H9 (cell line): ENCODE data around the gene SOX11. TPM values are rescaled to one million over a fixed set of nuclear protein-coding genes. Genes with fewer than 3 reads are reported as not detected.

Experiments
- DNase-seq: peaks from one replicate; pipeline ENCODE4 v3.0.0-alpha.2; 2017
- H2AFZ ChIP-seq: one replicate; pipeline ENCODE4 v1.6.1; 2013; ENCODE audit warnings: mild to moderate bottlenecking, low read length, control low read depth, moderate library complexity
- H2AK5ac ChIP-seq: 2 replicates; pipeline ENCODE4 v1.6.1; 2013; ENCODE audit warnings: low read length, control low read depth, mixed read lengths; ENCODE audit not compliant: insufficient read length
- H2BK120ac ChIP-seq: one replicate; pipeline ENCODE4 v1.6.1; 2013; ENCODE audit warnings: low read depth, mild to moderate bottlenecking, low read length, control low read depth, inconsistent platforms; ENCODE audit not compliant: poor library complexity, severe bottlenecking
- H2BK12ac ChIP-seq: 2 replicates; pipeline ENCODE4 v1.6.1; 2013; ENCODE audit warnings: low read length, control low read depth, mixed read lengths, low read depth; ENCODE audit not compliant: insufficient read length
- H2BK15ac ChIP-seq: 2 replicates; pipeline ENCODE4 v1.6.1; 2013; ENCODE audit warnings: low read depth, low read length, control low read depth
- H2BK20ac ChIP-seq: one replicate; pipeline ENCODE4 v1.6.1; 2013; ENCODE audit warnings: low read depth, mild to moderate bottlenecking, low read length, control low read depth, inconsistent platforms; ENCODE audit not compliant: poor library complexity, severe bottlenecking
- H2BK5ac ChIP-seq: 2 replicates; pipeline ENCODE4 v1.6.1; 2013; ENCODE audit warnings: low read length, control low read depth, mixed read lengths; ENCODE audit not compliant: insufficient read length
- H3K14ac ChIP-seq: 2 replicates; pipeline ENCODE4 v1.6.1; 2013; ENCODE audit warnings: low read length, control low read depth; ENCODE audit not compliant: insufficient read depth
- H3K18ac ChIP-seq: 2 replicates; pipeline ENCODE4 v1.6.1; 2013; ENCODE audit warnings: low read depth, mild to moderate bottlenecking, mixed read lengths, low read length, control low read depth; ENCODE audit not compliant: insufficient read length
- H3K23ac ChIP-seq: 2 replicates; pipeline ENCODE4 v1.6.1; 2013; ENCODE audit warnings: low read length, control low read depth, mixed read lengths, low read depth; ENCODE audit not compliant: insufficient read length
- H3K23me2 ChIP-seq: 2 replicates; pipeline ENCODE4 v1.6.1; 2013; ENCODE audit warnings: low read depth, mild to moderate bottlenecking, mixed read lengths, low read length, control low read depth; ENCODE audit not compliant: insufficient read length, poor library complexity, severe bottlenecking
- H3K27ac ChIP-seq: 2 replicates; pipeline ENCODE4 v1.5.1; 2013; ENCODE audit warnings: low read length, control low read depth, mixed read lengths, low read depth; ENCODE audit not compliant: insufficient read length
- H3K27me3 ChIP-seq: 2 replicates; pipeline ENCODE4 v1.6.1; 2013; ENCODE audit warnings: low read length, control low read depth, inconsistent platforms; ENCODE audit not compliant: insufficient read depth
- H3K4ac ChIP-seq: 2 replicates; pipeline ENCODE4 v1.6.1; 2013; ENCODE audit warnings: low read depth, mild to moderate bottlenecking, control low read depth, inconsistent platforms, low read length, moderate library complexity
- H3K4me1 ChIP-seq: 2 replicates; pipeline ENCODE4 v1.6.1; 2013; ENCODE audit warnings: low read length, control low read depth, inconsistent platforms; ENCODE audit not compliant: insufficient read depth
- H3K4me2 ChIP-seq: 2 replicates; pipeline ENCODE4 v1.6.1; 2013; ENCODE audit warnings: low read length, control low read depth, mixed read lengths; ENCODE audit not compliant: insufficient read length, insufficient read depth
- H3K56ac ChIP-seq: 2 replicates; pipeline ENCODE4 v1.6.1; 2013; ENCODE audit warnings: low read depth, mild to moderate bottlenecking, mixed read lengths, low read length, control low read depth; ENCODE audit not compliant: insufficient read length
- H3K79me1 ChIP-seq: 2 replicates; pipeline ENCODE4 v1.6.1; 2013; ENCODE audit warnings: low read depth, mild to moderate bottlenecking, moderate library complexity, low read length, control low read depth, inconsistent platforms; ENCODE audit not compliant: insufficient read depth, poor library complexity, severe bottlenecking
- H3K79me2 ChIP-seq: 2 replicates; pipeline ENCODE4 v1.6.1; 2013; ENCODE audit warnings: low read length, control low read depth, inconsistent platforms; ENCODE audit not compliant: insufficient read depth
- H3K9ac ChIP-seq: 2 replicates; pipeline ENCODE4 v1.6.1; 2013; ENCODE audit warnings: low read length, control low read depth, mixed read lengths; ENCODE audit not compliant: insufficient read length; ENCODE audit errors: extremely low read depth
- H3K9me3 ChIP-seq: one replicate; pipeline ENCODE4 v1.6.1; 2013; ENCODE audit warnings: low read depth, low read length, inconsistent platforms; ENCODE audit not compliant: control insufficient read depth
- H3T11ph ChIP-seq: one replicate; pipeline ENCODE4 v1.6.1; 2013; ENCODE audit warnings: mild to moderate bottlenecking, low read length, control low read depth, inconsistent platforms
- H4K20me1 ChIP-seq: one replicate; pipeline ENCODE4 v1.6.1; 2013; ENCODE audit not compliant: control insufficient read depth, insufficient read length, insufficient read depth
- H4K5ac ChIP-seq: 2 replicates; pipeline ENCODE4 v1.6.1; 2013; ENCODE audit warnings: low read depth, mild to moderate bottlenecking, mixed read lengths, low read length, control low read depth; ENCODE audit not compliant: insufficient read length
- H4K8ac ChIP-seq: replicated peaks from 2 replicates; pipeline ENCODE4 v1.6.1; 2013; ENCODE audit warnings: low read length, control low read depth, mixed read lengths, low read depth; ENCODE audit not compliant: insufficient read length
- H4K91ac ChIP-seq: 2 replicates; pipeline ENCODE4 v1.6.1; 2013; ENCODE audit warnings: low read depth, mild to moderate bottlenecking, moderate library complexity, mixed read lengths, low read length, control low read depth; ENCODE audit not compliant: insufficient read length
- H3K27ac Mint-ChIP-seq, 3 experiments: 2 replicates in 2 of 3; 3 replicates in 1 of 3; pipeline ENCODE4 v1.8.0; 2020 to 2021; ENCODE audit warnings: mixed read lengths in 3 of 3, mild to moderate bottlenecking in 1 of 3, moderate library complexity in 1 of 3
- H3K27me3 Mint-ChIP-seq: 2 replicates; pipeline ENCODE4 v1.8.0; 2021; ENCODE audit warnings: low read depth, mild to moderate bottlenecking, moderate library complexity, mixed read lengths
- H3K36me3 Mint-ChIP-seq, 3 experiments: 2 replicates in 2 of 3; 3 replicates in 1 of 3; pipeline ENCODE4 v1.8.0; 2020 to 2021; ENCODE audit warnings: low read depth in 3 of 3, mixed read lengths in 3 of 3; ENCODE audit not compliant: insufficient read depth in 1 of 3
- H3K4me1 Mint-ChIP-seq, 2 experiments: 2 replicates each; pipeline ENCODE4 v1.8.0; 2020; ENCODE audit warnings: mixed read lengths in 2 of 2
- H3K4me3 Mint-ChIP-seq, 2 experiments: 2 replicates in 1 of 2; 3 replicates in 1 of 2; pipeline ENCODE4 v1.8.0; 2020 to 2021; ENCODE audit warnings: mild to moderate bottlenecking in 2 of 2, mixed read lengths in 2 of 2, moderate library complexity in 1 of 2
- H3K9me3 Mint-ChIP-seq, 2 experiments: 2 replicates in 1 of 2; 3 replicates in 1 of 2; pipeline ENCODE4 v1.8.0; 2020; ENCODE audit warnings: mild to moderate bottlenecking in 2 of 2, mixed read lengths in 2 of 2, moderate library complexity in 1 of 2
- CTCF ChIP-seq: fragments of 200-600 bp; sonication (generic); conservative IDR thresholded peaks from 3 replicates; pipeline ENCODE4 v1.8.0; 2021; ENCODE audit warnings: antibody characterized with exemption, mild to moderate bottlenecking
- WGBS: extraction: QIAGEN DNeasy Blood & Tissue Kit; methylation state at CpG from one replicate; pipeline ENCODE4 v1.1.7; 2013; ENCODE audit warnings: missing lambda C conversion rate, low lambda C conversion rate, mixed read lengths; ENCODE audit not compliant: insufficient read length; ENCODE audit errors: extremely low coverage; 5-methylcytosine and 5-hydroxymethylcytosine counted together
- total RNA-seq: library from RNA; stranded (reverse); gene quantifications from 2 replicates; pipeline ENCODE4 v1.2.1, GENCODE V29; 2021

SOX11 gene
- total RNA-seq, 1 experiment from 2014 or later, result 43.8 TPM

GRCh38 chr2:5723791-5724735, 31.9 kb downstream of the SOX11 start:
- no peak overlapping the region for H3K14ac ChIP-seq
- peaks cover 2% of the 10 kb centered on the region; the same call in 1 of the 2 replicates for H3K4me1 ChIP-seq
- H2BK120ac ChIP-seq, result no peak overlapping the region
- no peak overlapping the region for H2AFZ ChIP-seq
- Mint-ChIP-seq H3K36me3 (peaks cover 1 to 19% (median 2%) of the 10 kb centered on the region in 3 experiments; a peak in 2 of 7 replicates), H3K4me3 (no peak overlapping the region), H3K27ac (peak overlapping the region in 2 of 3 experiments; percentile 91 to 100; a peak in 4 of 7 replicates), H3K4me1 (peaks cover 35% of the 10 kb centered on the region in 2 experiments), H3K27me3 (peaks cover under 1% of the 10 kb centered on the region; the same call in 1 of the 2 replicates), H3K9me3 (peaks cover 10 to 11% of the 10 kb centered on the region in 2 experiments; a peak in 4 of 5 replicates)
- H2BK20ac ChIP-seq, result no peak overlapping the region
- no peaks in the 10 kb centered on the region for H3K27me3 ChIP-seq
- H3K9me3 ChIP-seq, result no peaks in the 10 kb centered on the region
- H3T11ph ChIP-seq, result no peak overlapping the region
- no peak overlapping the region for H4K8ac ChIP-seq
- H3K23ac ChIP-seq, result no peak overlapping the region
- H2BK15ac ChIP-seq, result no peak overlapping the region
- no peak overlapping the region for H2BK12ac ChIP-seq
- TF ChIP-seq CTCF, result no peak
- no peak overlapping the region for H3K4me2 ChIP-seq
- H4K20me1 ChIP-seq, result no peaks in the 10 kb centered on the region
- no peak overlapping the region for H3K18ac ChIP-seq
- H3K4ac ChIP-seq, result no peak overlapping the region
- no peak overlapping the region for H3K27ac ChIP-seq
- H3K56ac ChIP-seq, result no peak overlapping the region
- WGBS, result no CpG with 5 or more reads among the region's 17 CpGs
- H2BK5ac ChIP-seq, result no peak overlapping the region
- no peak overlapping the region for H3K9ac ChIP-seq
- no peak for DNase-seq
- H4K91ac ChIP-seq, result no peak overlapping the region
- H3K79me1 ChIP-seq, result no peaks in the 10 kb centered on the region
- no peak overlapping the region for H2AK5ac ChIP-seq
- no peak overlapping the region for H4K5ac ChIP-seq
- H3K23me2 ChIP-seq, result no peaks in the 10 kb centered on the region
- H3K79me2 ChIP-seq, result no peaks in the 10 kb centered on the region; the same call in 1 of the 2 replicates
